Osteocyte (in vitro differentiated cells): ENCODE measurements around the gene TAP1. TPM values are rescaled to one million over a fixed set of nuclear protein-coding genes. Genes with fewer than 3 reads are reported as not detected.

Experiments used
- DNase-seq: peaks from one replicate; pipeline ENCODE4 v3.0.0; 2021; ENCODE audit warnings: mixed read lengths; ENCODE audit not compliant: unreplicated experiment; ENCODE audit errors: extremely low spot score
- H3K27ac Mint-ChIP-seq: one replicate; pipeline ENCODE4 v1.8.0; 2021; ENCODE audit warnings: mild to moderate bottlenecking, mixed read lengths; ENCODE audit not compliant: unreplicated experiment
- H3K27me3 Mint-ChIP-seq: one replicate; pipeline ENCODE4 v1.8.0; 2021; ENCODE audit warnings: mixed read lengths; ENCODE audit not compliant: unreplicated experiment
- H3K36me3 Mint-ChIP-seq: one replicate; pipeline ENCODE4 v1.8.0; 2021; ENCODE audit warnings: mixed read lengths; ENCODE audit not compliant: unreplicated experiment
- H3K4me1 Mint-ChIP-seq: one replicate; pipeline ENCODE4 v1.8.0; 2021; ENCODE audit warnings: mixed read lengths; ENCODE audit not compliant: unreplicated experiment
- H3K4me3 Mint-ChIP-seq: one replicate; pipeline ENCODE4 v1.8.0; 2021; ENCODE audit warnings: mild to moderate bottlenecking, moderate library complexity, mixed read lengths; ENCODE audit not compliant: unreplicated experiment
- H3K9me3 Mint-ChIP-seq: one replicate; pipeline ENCODE4 v1.8.0; 2021; ENCODE audit warnings: mixed read lengths; ENCODE audit not compliant: unreplicated experiment
- total RNA-seq: library from RNA; stranded (reverse); gene quantifications from 2 replicates; pipeline ENCODE4 v1.2.1, GENCODE V29; 2021
- TF ChIP-seq, protein P1 (sequence below): fragments of 200-600 bp; sonication (generic); IDR thresholded peaks from 2 replicates; pipeline ENCODE4 v1.5.0; 2021; ENCODE audit warnings: antibody characterized with exemption, mild to moderate bottlenecking, moderate library complexity

The TAP1 gene
- total RNA-seq, 1 donor from 2014 or later = 33.2 TPM

- no peak for DNase-seq
- Mint-ChIP-seq H3K4me3 (no peak overlapping the region), H3K9me3 (no peaks in the 10 kb centered on the region), H3K36me3 (peaks cover 30% of the 10 kb centered on the region), H3K27me3 (no peaks in the 10 kb centered on the region), H3K4me1 (peaks cover 30% of the 10 kb centered on the region), H3K27ac (peak overlapping the region; percentile 89)
- TF ChIP-seq, protein P1, sequence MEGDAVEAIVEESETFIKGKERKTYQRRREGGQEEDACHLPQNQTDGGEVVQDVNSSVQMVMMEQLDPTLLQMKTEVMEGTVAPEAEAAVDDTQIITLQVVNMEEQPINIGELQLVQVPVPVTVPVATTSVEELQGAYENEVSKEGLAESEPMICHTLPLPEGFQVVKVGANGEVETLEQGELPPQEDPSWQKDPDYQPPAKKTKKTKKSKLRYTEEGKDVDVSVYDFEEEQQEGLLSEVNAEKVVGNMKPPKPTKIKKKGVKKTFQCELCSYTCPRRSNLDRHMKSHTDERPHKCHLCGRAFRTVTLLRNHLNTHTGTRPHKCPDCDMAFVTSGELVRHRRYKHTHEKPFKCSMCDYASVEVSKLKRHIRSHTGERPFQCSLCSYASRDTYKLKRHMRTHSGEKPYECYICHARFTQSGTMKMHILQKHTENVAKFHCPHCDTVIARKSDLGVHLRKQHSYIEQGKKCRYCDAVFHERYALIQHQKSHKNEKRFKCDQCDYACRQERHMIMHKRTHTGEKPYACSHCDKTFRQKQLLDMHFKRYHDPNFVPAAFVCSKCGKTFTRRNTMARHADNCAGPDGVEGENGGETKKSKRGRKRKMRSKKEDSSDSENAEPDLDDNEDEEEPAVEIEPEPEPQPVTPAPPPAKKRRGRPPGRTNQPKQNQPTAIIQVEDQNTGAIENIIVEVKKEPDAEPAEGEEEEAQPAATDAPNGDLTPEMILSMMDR = no peak
These were observed 12.8 kb downstream of the TAP1 start for GRCh38 chr6:32840604-32841246.

- TF ChIP-seq, protein P1 = no peak
- Mint-ChIP-seq H3K27me3 (no peaks in the 10 kb centered on the region), H3K36me3 (peaks cover 34% of the 10 kb centered on the region), H3K4me3 (no peak overlapping the region), H3K4me1 (peaks cover 25% of the 10 kb centered on the region), H3K27ac (peak overlapping the region; percentile 89), H3K9me3 (no peaks in the 10 kb centered on the region)
- no peak for DNase-seq
These were observed 14.1 kb downstream of the TAP1 start for GRCh38 chr6:32839356-32839755.

- peak; percentile 99 for DNase-seq
- Mint-ChIP-seq H3K27ac (peak within 1 kb of the TSS; percentile 89), H3K4me3 (peak within 1 kb of the TSS; percentile 84), H3K27me3 (no peaks in the 10 kb centered on the region), H3K36me3 (peaks cover 36% of the 10 kb centered on the region), H3K9me3 (no peaks in the 10 kb centered on the region), H3K4me1 (peaks cover 23% of the 10 kb centered on the region)
- TF ChIP-seq, protein P1 = peak; percentile 97
These were observed 15.2 kb downstream of the TAP1 start, which contains the start of gene TAP2 for GRCh38 chr6:32838114-32838958. Gene TAP2 (minus strand): TSS chr6:32838739. CDS start chr6:32838233, 506 bp downstream.

- Mint-ChIP-seq H3K36me3 (peaks cover 36% of the 10 kb centered on the region), H3K27me3 (no peaks in the 10 kb centered on the region), H3K27ac (peak overlapping the region; percentile 89), H3K9me3 (no peaks in the 10 kb centered on the region), H3K4me3 (peak overlapping the region; percentile 84), H3K4me1 (peaks cover 17% of the 10 kb centered on the region)
- TF ChIP-seq, protein P1 = no peak
- DNase-seq = no peak
These were observed 15.8 kb downstream of the TAP1 start for GRCh38 chr6:32837651-32838113.

DNA sequence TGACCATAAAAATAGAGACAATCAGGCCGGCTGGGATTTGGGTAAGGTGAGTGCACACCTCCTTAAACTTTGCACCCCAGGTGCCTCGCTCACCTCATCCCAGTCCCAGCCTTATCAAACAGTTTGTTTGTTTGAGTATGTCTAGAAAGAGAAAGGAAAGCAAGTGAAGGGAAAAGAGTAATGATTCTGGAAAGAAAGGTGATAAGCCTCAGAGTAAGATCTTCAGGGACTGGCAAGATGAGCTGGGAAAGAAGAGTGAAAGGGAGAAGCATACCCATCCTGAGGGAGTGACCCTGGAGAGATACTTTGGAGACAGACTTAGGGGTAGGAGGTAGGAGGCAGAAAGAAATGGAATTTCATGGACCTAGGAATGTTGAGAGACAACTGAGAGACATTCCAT lies 16.6 kb downstream of the TAP1 start:
- Mint-ChIP-seq H3K36me3 (peaks cover 33% of the 10 kb centered on the region), H3K27me3 (no peaks in the 10 kb centered on the region), H3K4me3 (peak overlapping the region; percentile 84), H3K9me3 (no peaks in the 10 kb centered on the region), H3K4me1 (peaks cover 12% of the 10 kb centered on the region), H3K27ac (no peak overlapping the region)
- DNase-seq = no peak
- TF ChIP-seq, protein P1 = no peak
